HL-60/S4 (cell line): ENCODE data around the gene EIF4EBP3.

Experiments
- in situ Hi-C: fragments of 300-500 bp; cut with MboI; formaldehyde crosslinking; loops from 2 replicates; pipeline ENCODE4 v1.14.3; 2022; ENCODE audit warnings: low sequenced_read_pairs

EIF4EBP3 gene

GRCh38 chr5:140555747-140556312 is 8.4 kb downstream of the EIF4EBP3 start:
- in situ Hi-C loops, result loop anchor here (25.0 kb wide), 1 partner anchor 1056 kb away; the partner anchor contains the start of gene DIAPH1

- in situ Hi-C loops, result loop anchor here (25.0 kb wide), 1 partner anchor 1056 kb away; the partner anchor contains the start of gene DIAPH1
Measured at GRCh38 chr5:140556438-140556837, 9.0 kb downstream of the EIF4EBP3 start.

GRCh38 chr5:140557136-140557805 is 9.8 kb downstream of the EIF4EBP3 start, which contains the start of gene SRA1:
SRA1 (minus strand) TSS chr5:140557473; CDS start chr5:140557452, 21 bp downstream.
- in situ Hi-C loops, result loop anchor here (25.0 kb wide), 1 partner anchor 1055 kb away; the partner anchor contains the start of gene DIAPH1

GRCh38 chr5:140557965-140558364 is 10.5 kb downstream of the EIF4EBP3 start:
- in situ Hi-C loops, result loop anchor here (25.0 kb wide), 1 partner anchor 1054 kb away; the partner anchor contains the start of gene DIAPH1

GRCh38 chr5:140558542-140558941 is 11.1 kb downstream of the EIF4EBP3 start:
- in situ Hi-C loops, result loop anchor here (25.0 kb wide), 1 partner anchor 1054 kb away; the partner anchor contains the start of gene DIAPH1

- in situ Hi-C loops, result loop anchor here (10.0 to 25.0 kb wide), 2 partner anchors 145 to 1052 kb away; partner anchors contain the start of genes DIAPH1 and ZMAT2
Measured at GRCh38 chr5:140560227-140560626, 12.8 kb downstream of the EIF4EBP3 start.

GRCh38 chr5:140561753-140562523 is 14.5 kb downstream of the EIF4EBP3 start:
- in situ Hi-C loops, result loop anchor here (10.0 to 25.0 kb wide), 2 partner anchors 143 to 1050 kb away; partner anchors contain the start of genes DIAPH1 and ZMAT2

- in situ Hi-C loops, result loop anchor here (10.0 to 25.0 kb wide), 2 partner anchors 141 to 1049 kb away; partner anchors contain the start of genes DIAPH1 and ZMAT2
Measured at GRCh38 chr5:140563596-140563995, 16.1 kb downstream of the EIF4EBP3 start.

- in situ Hi-C loops, result loop anchor here (10.0 to 25.0 kb wide), 2 partner anchors 140 to 1048 kb away; partner anchors contain the start of genes DIAPH1 and ZMAT2
Measured at GRCh38 chr5:140564196-140565023, 16.9 kb downstream of the EIF4EBP3 start, which contains the start of the genes APBB3 and SLC35A4. APBB3 (minus strand) TSS chr5:140564598; CDS start chr5:140564245, 353 bp downstream. SLC35A4 (plus strand) TSS chr5:140564828; CDS start chr5:140567170, 2,342 bp downstream.

- in situ Hi-C loops, result loop anchor here (10.0 to 25.0 kb wide), 2 partner anchors 140 to 1047 kb away; partner anchors contain the start of genes DIAPH1 and ZMAT2
Measured at GRCh38 chr5:140565024-140565779, 17.7 kb downstream of the EIF4EBP3 start.

- in situ Hi-C loops, result loop anchor here (10.0 to 25.0 kb wide), 2 partner anchors 139 to 1047 kb away; partner anchors contain the start of genes DIAPH1 and ZMAT2
Measured at GRCh38 chr5:140565780-140566095, 18.3 kb downstream of the EIF4EBP3 start.

GRCh38 chr5:140566665-140567064 is 19.2 kb downstream of the EIF4EBP3 start:
- in situ Hi-C loops, result loop anchor here (10.0 to 25.0 kb wide), 2 partner anchors 138 to 1046 kb away; partner anchors contain the start of genes DIAPH1 and ZMAT2

GRCh38 chr5:140567136-140567818 is 19.8 kb downstream of the EIF4EBP3 start:
- in situ Hi-C loops, result loop anchor here (10.0 to 25.0 kb wide), 2 partner anchors 138 to 1045 kb away; partner anchors contain the start of genes DIAPH1 and ZMAT2

- in situ Hi-C loops, result loop anchor here (10.0 to 25.0 kb wide), 2 partner anchors 137 to 1044 kb away; partner anchors contain the start of genes DIAPH1 and ZMAT2
Measured at GRCh38 chr5:140567871-140568270, 20.4 kb downstream of the EIF4EBP3 start.

GRCh38 chr5:140568443-140569063 is 21.1 kb downstream of the EIF4EBP3 start:
- in situ Hi-C loops, result loop anchor here (10.0 to 25.0 kb wide), 2 partner anchors 136 to 1044 kb away; partner anchors contain the start of genes DIAPH1 and ZMAT2

- in situ Hi-C loops, result loop anchor here (10.0 to 25.0 kb wide), 2 partner anchors 136 to 1043 kb away; partner anchors contain the start of genes DIAPH1 and ZMAT2
Measured at GRCh38 chr5:140569197-140569596, 21.7 kb downstream of the EIF4EBP3 start.

- in situ Hi-C loops, result loop anchor here (10.0 to 25.0 kb wide), 2 partner anchors 65 to 1042 kb away; partner anchors contain the start of genes CD14, DIAPH1 and TMCO6
Measured at GRCh38 chr5:140570058-140570457, 22.6 kb downstream of the EIF4EBP3 start.
